IPS-NIHi11 (cell line): ENCODE results near the gene LRRC3.
"Not testable (repeated sequence)": the region's sequence is repeated elsewhere in the genome, so short reads cannot be mapped to it uniquely, and the experiment has no call there.

ENCODE experiments used
- DNase-seq: peaks from one replicate; pipeline ENCODE4 v3.0.0; 2012; ENCODE audit warnings: mixed read lengths, low spot score

Gene LRRC3

GRCh38 chr21:44497703-44498126 lies 42.4 kb downstream of the LRRC3 start:
- DNase-seq, result no peak

- no peak for DNase-seq
These were observed 43.2 kb downstream of the LRRC3 start for GRCh38 chr21:44498280-44499210.

- no peak for DNase-seq
These were observed 43.9 kb downstream of the LRRC3 start for GRCh38 chr21:44499211-44499560.

GRCh38 chr21:44499631-44500030 lies 44.3 kb downstream of the LRRC3 start:
- DNase-seq, result no peak

- DNase-seq, result no peak
These were observed 44.8 kb downstream of the LRRC3 start for GRCh38 chr21:44500111-44500510.

GRCh38 chr21:44502171-44502958 lies 47.1 kb downstream of the LRRC3 start:
- no peak for DNase-seq

- DNase-seq, result not testable (repeated sequence)
These were observed 47.9 kb downstream of the LRRC3 start for GRCh38 chr21:44503006-44503889.

GRCh38 chr21:44503901-44504399 lies 48.6 kb downstream of the LRRC3 start:
- no peak for DNase-seq

- DNase-seq, result no peak
These were observed 50.5 kb downstream of the LRRC3 start for GRCh38 chr21:44505673-44506278.

- DNase-seq, result no peak
These were observed 51.3 kb downstream of the LRRC3 start for GRCh38 chr21:44506279-44507255.

GRCh38 chr21:44507673-44508425 lies 52.5 kb downstream of the LRRC3 start:
- no peak for DNase-seq

GRCh38 chr21:44508426-44508710 lies 53.1 kb downstream of the LRRC3 start:
- DNase-seq, result no peak

- DNase-seq, result no peak
These were observed 53.6 kb downstream of the LRRC3 start for GRCh38 chr21:44508711-44509445.

GRCh38 chr21:44509539-44509938 lies 54.2 kb downstream of the LRRC3 start:
- DNase-seq, result no peak

- no peak for DNase-seq
These were observed 54.8 kb downstream of the LRRC3 start for GRCh38 chr21:44510109-44510507.

- DNase-seq, result peak; percentile 96
These were observed 55.4 kb downstream of the LRRC3 start for GRCh38 chr21:44510508-44511218.

- DNase-seq, result no peak
These were observed 56.1 kb downstream of the LRRC3 start for GRCh38 chr21:44511219-44511937.
